Measurements from ENCODE around the gene DOK3.

DNA sequence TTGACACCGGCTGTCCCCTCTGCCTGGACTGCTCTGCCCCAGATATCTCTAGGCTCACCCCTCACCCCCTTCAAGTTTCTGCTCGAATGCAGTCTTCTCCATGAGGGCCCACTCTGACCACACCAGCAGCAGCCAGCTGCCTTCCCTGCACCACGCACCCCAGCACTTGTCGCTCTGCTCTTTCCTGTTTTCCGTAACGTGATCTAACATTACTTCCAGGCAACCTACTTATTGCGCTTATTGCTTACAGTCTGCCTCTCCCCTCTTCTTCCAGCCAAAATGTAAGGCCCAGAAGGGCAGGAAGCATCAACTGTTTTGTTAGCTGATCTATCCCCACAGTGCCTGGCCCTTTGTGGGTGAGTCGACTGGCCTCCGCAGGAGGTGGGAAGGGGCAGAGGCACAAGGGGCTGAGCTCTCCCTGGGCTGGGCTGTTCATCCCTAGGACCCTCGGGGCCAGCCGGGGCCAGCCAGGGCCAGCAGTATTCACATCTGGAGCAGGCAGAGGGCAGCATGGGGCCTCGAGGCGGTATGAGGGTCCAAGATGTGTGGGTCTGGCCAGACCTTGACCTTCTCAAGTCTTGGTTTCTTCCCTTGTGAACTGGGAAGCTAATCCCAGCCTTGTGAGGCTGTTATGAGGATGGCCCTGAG is 24.6 kb downstream of the DOK3 start:
- TF ChIP-seq, protein P1, sequence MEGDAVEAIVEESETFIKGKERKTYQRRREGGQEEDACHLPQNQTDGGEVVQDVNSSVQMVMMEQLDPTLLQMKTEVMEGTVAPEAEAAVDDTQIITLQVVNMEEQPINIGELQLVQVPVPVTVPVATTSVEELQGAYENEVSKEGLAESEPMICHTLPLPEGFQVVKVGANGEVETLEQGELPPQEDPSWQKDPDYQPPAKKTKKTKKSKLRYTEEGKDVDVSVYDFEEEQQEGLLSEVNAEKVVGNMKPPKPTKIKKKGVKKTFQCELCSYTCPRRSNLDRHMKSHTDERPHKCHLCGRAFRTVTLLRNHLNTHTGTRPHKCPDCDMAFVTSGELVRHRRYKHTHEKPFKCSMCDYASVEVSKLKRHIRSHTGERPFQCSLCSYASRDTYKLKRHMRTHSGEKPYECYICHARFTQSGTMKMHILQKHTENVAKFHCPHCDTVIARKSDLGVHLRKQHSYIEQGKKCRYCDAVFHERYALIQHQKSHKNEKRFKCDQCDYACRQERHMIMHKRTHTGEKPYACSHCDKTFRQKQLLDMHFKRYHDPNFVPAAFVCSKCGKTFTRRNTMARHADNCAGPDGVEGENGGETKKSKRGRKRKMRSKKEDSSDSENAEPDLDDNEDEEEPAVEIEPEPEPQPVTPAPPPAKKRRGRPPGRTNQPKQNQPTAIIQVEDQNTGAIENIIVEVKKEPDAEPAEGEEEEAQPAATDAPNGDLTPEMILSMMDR (IDR thresholded peaks at IDR 0.05) = no peak
- TF ChIP-seq POLR2AphosphoS5 (IDR thresholded peaks at IDR 0.05; ENCODE audit: low read depth, low read length) = no peak
- no peak for TF ChIP-seq TCF7L2 (IDR thresholded peaks at IDR 0.05; ENCODE audit: low read depth, low read length)
